Body of pancreas (tissue), 4 donors: ENCODE results near the gene C22orf15. TPM values are rescaled to one million over a fixed set of nuclear protein-coding genes. Genes with fewer than 3 reads are reported as not detected.

ENCODE experiments used
- ATAC-seq: fragments of 150-250 bp; one replicate; pipeline ENCODE4 v1.9.1; 2016
- DNase-seq, 4 donors: peaks; one replicate each; pipeline ENCODE4 v3.0.0-alpha.2; 2019
- H3K27ac ChIP-seq, 4 donors: fragments of 200-600 bp; sonication (generic); 1 replicate in 3 of 4; 2 replicates in 1 of 4; pipeline versions ENCODE4 v1.5.1 to v1.6.1; 2016 to 2019; ENCODE audit warnings: mild to moderate bottlenecking in 1 of 4, mixed read lengths in 1 of 4, moderate library complexity in 1 of 4
- H3K27me3 ChIP-seq, 2 donors: fragments of 200-600 bp; sonication (generic); one replicate each; pipeline ENCODE4 v1.6.0; 2016; ENCODE audit warnings: mild to moderate bottlenecking in 1 of 2
- H3K36me3 ChIP-seq, 2 donors: fragments of 200-600 bp; sonication (generic); replicated peaks in 1 of 2; 2 replicates each; pipeline ENCODE4 v1.5.1; 2016; ENCODE audit warnings: low read depth in 2 of 2; ENCODE audit not compliant: insufficient read depth in 1 of 2
- H3K4me1 ChIP-seq: fragments of 200-600 bp; sonication (generic); one replicate; pipeline ENCODE4 v1.6.0; 2016
- H3K4me3 ChIP-seq, 2 donors: fragments of 200-600 bp; sonication (generic); 1 replicate in 1 of 2; 2 replicates in 1 of 2; pipeline ENCODE4 v1.5.1; 2016 to 2019
- H3K9me3 ChIP-seq, 3 donors: fragments of 200-600 bp; sonication (generic); 1 replicate in 2 of 3; 2 replicates in 1 of 3; pipeline ENCODE4 v1.5.1; 2016
- POLR2A ChIP-seq, 3 donors: fragments of 450-650 bp; IDR thresholded peaks; one replicate each; pipeline ENCODE4 v1.6.1; 2016; ENCODE audit warnings: antibody characterized with exemption in 3 of 3, mild to moderate bottlenecking in 2 of 3
- WGBS, 2 donors: methylation state at CpG; one replicate each; pipeline ENCODE4 v1.1.5; 2017; 5-methylcytosine and 5-hydroxymethylcytosine counted together
- intact Hi-C: fragments of 100-400 bp; cut with DNase I; formaldehyde crosslinking; loops from one replicate; pipeline ENCODE4 v1.15.1; 2023
- total RNA-seq, 2 donors: library from RNA; depleted of rRNA; stranded (reverse); fragments of >200 nt; gene quantifications; one replicate each; pipeline ENCODE4 v1.1.0, GENCODE V29; 2016
- TF ChIP-seq, protein P1 (sequence below), 7 experiments: fragments of 450-650 bp in 4 of 7; fragments of 200-600 bp in 3 of 7; sonication (generic) in 3 of 7; IDR thresholded peaks; one replicate each; pipeline ENCODE4 v1.5.1; 2016 to 2019; ENCODE audit warnings: antibody characterized with exemption in 7 of 7

C22orf15 gene
- total RNA-seq, 2 donors from 2014 or later = not detected

- ATAC-seq (no peak), DNase-seq (no peak)
- intact Hi-C loops = no loop called here
- no peak overlapping the region for H3K4me3 ChIP-seq
- no peaks in the 10 kb centered on the region for H3K27me3 ChIP-seq
- no peaks in the 10 kb centered on the region for H3K4me1 ChIP-seq
- 93 to 97% methylated on average over 4 of the region's 4 CpGs for WGBS, 2 donors
- TF ChIP-seq, protein P1, sequence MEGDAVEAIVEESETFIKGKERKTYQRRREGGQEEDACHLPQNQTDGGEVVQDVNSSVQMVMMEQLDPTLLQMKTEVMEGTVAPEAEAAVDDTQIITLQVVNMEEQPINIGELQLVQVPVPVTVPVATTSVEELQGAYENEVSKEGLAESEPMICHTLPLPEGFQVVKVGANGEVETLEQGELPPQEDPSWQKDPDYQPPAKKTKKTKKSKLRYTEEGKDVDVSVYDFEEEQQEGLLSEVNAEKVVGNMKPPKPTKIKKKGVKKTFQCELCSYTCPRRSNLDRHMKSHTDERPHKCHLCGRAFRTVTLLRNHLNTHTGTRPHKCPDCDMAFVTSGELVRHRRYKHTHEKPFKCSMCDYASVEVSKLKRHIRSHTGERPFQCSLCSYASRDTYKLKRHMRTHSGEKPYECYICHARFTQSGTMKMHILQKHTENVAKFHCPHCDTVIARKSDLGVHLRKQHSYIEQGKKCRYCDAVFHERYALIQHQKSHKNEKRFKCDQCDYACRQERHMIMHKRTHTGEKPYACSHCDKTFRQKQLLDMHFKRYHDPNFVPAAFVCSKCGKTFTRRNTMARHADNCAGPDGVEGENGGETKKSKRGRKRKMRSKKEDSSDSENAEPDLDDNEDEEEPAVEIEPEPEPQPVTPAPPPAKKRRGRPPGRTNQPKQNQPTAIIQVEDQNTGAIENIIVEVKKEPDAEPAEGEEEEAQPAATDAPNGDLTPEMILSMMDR (IDR thresholded peaks at IDR 0.05) = no peak
- no peak for TF ChIP-seq POLR2A (IDR thresholded peaks at IDR 0.05)
- H3K36me3 ChIP-seq = peaks cover 0 to 9% of the 10 kb centered on the region in 2 donors
- H3K9me3 ChIP-seq = no peaks in the 10 kb centered on the region
- H3K27ac ChIP-seq = no peak overlapping the region
Observed at GRCh38 chr22:23812378-23812777, 49.6 kb downstream of the C22orf15 start.

Other genes starting within 250 kb of the C22orf15 start
- gene IGLL1, start 182.7 kb upstream of the C22orf15 start, total RNA-seq = not detected
- gene DRICH1, start 130.7 kb upstream of the C22orf15 start, total RNA-seq = not detected
- gene RGL4, start 72.0 kb upstream of the C22orf15 start, total RNA-seq = not detected
- gene ZNF70, start 11.9 kb upstream of the C22orf15 start, total RNA-seq = 1 to 10 TPM; 4.2 to 9.9 TPM
- gene VPREB3, start 8.6 kb upstream of the C22orf15 start, total RNA-seq = not detected
- 100 to 1,000 TPM in 1 of 2 donors, 10 to 100 TPM in 1; 18.2 to 116 TPM for gene CHCHD10, start 5.0 kb downstream of the C22orf15 start, total RNA-seq
- gene MMP11, start 9.9 kb downstream of the C22orf15 start, total RNA-seq = 1 to 10 TPM; 1.0 to 2.0 TPM
- 100 to 1,000 TPM in 1 of 2 donors, 10 to 100 TPM in 1; 40.2 to 119 TPM for gene SMARCB1, start 24.0 kb downstream of the C22orf15 start, total RNA-seq
- gene DERL3, start 76.0 kb downstream of the C22orf15 start, total RNA-seq = 10 to 100 TPM in 1 of 2 donors, 1 to 10 TPM in 1; 6.2 to 33.3 TPM
- 10 to 100 TPM; 23.6 to 32.3 TPM for gene SLC2A11, start 94.9 kb downstream of the C22orf15 start, total RNA-seq
- gene MIF, start 131.4 kb downstream of the C22orf15 start, total RNA-seq = 100 to 1,000 TPM; 134 to 156 TPM
- 10 to 100 TPM in 1 of 2 donors, 1 to 10 TPM in 1; 8.3 to 16.5 TPM for gene GSTT2B, start 198.2 kb downstream of the C22orf15 start, total RNA-seq
- under 1 TPM in 1 of 2 donors, not detected in 1; 0.66 TPM for gene DDTL, start 203.9 kb downstream of the C22orf15 start, total RNA-seq
- gene DDT, start 211.5 kb downstream of the C22orf15 start, total RNA-seq = 10 to 100 TPM; 70.3 to 78.4 TPM
- gene GSTT2, start 217.1 kb downstream of the C22orf15 start, total RNA-seq = not detected
- gene GSTT4, start 242.5 kb downstream of the C22orf15 start, total RNA-seq = not detected
- 10 to 100 TPM; 32.4 to 80.8 TPM for gene CABIN1, start 248.3 kb downstream of the C22orf15 start, total RNA-seq